Ectodermal cell (in vitro differentiated cells): Measurements from ENCODE around the gene ATP5F1D.
A peak's percentile ranks its signal among the peaks of the same experiment; 100 is the strongest.

Experiments used
- H3K27ac ChIP-seq: 2 replicates; pipeline ENCODE4 v1.7.0; 2013; ENCODE audit warnings: mild to moderate bottlenecking, low read depth, low read length; ENCODE audit not compliant: insufficient read depth, poor library complexity, severe bottlenecking
- H3K27me3 ChIP-seq: 2 replicates; pipeline ENCODE4 v1.7.0; 2013; ENCODE audit warnings: mild to moderate bottlenecking, low read length; ENCODE audit not compliant: insufficient read depth, control insufficient read depth, poor library complexity, severe bottlenecking
- H3K36me3 ChIP-seq: one replicate; pipeline ENCODE4 v1.7.0; 2013; ENCODE audit warnings: low read length; ENCODE audit not compliant: control insufficient read depth, insufficient read depth
- H3K4me1 ChIP-seq: one replicate; pipeline ENCODE4 v1.7.0; 2013; ENCODE audit warnings: low read length; ENCODE audit not compliant: control insufficient read depth, insufficient read depth
- H3K4me3 ChIP-seq: 2 replicates; pipeline ENCODE4 v1.7.0; 2013; ENCODE audit warnings: low read depth, low read length, control low read depth; ENCODE audit not compliant: insufficient read depth
- H3K9me3 ChIP-seq: 2 replicates; pipeline ENCODE4 v1.7.0; 2013; ENCODE audit warnings: mild to moderate bottlenecking, low read length, moderate library complexity; ENCODE audit not compliant: control insufficient read depth
- WGBS, 2 experiments: methylation state at CpG; one replicate each; pipeline ENCODE4 v1.1.7; 2013; ENCODE audit warnings: missing lambda C conversion rate in 2 of 2; 5-methylcytosine and 5-hydroxymethylcytosine counted together

ATP5F1D gene

GRCh38 chr19:1248786-1249297 lies 7.3 kb downstream of the ATP5F1D start:
- Histone ChIP-seq H3K27me3 (no peaks in the 10 kb centered on the region), H3K36me3 (peaks cover 23% of the 10 kb centered on the region), H3K27ac (peak overlapping the region; percentile 98), H3K9me3 (no peaks in the 10 kb centered on the region), H3K4me3 (peak overlapping the region; percentile 78), H3K4me1 (peaks cover 20% of the 10 kb centered on the region)
- WGBS, 2 experiments, result 0% methylated on average over 74 of the region's 74 CpGs

- Histone ChIP-seq H3K4me3 (peak overlapping the region; percentile 79), H3K9me3 (no peaks in the 10 kb centered on the region)
These were observed 7.9 kb downstream of the ATP5F1D start for GRCh38 chr19:1249298-1249989.

GRCh38 chr19:1249990-1250436 lies 8.5 kb downstream of the ATP5F1D start:
- Histone ChIP-seq H3K9me3 (no peaks in the 10 kb centered on the region), H3K4me1 (peaks cover 20% of the 10 kb centered on the region), H3K27me3 (no peaks in the 10 kb centered on the region), H3K36me3 (peaks cover 35% of the 10 kb centered on the region), H3K4me3 (peak overlapping the region; percentile 79), H3K27ac (peak overlapping the region; percentile 64)
- 0% methylated on average over 67 of the region's 67 CpGs for WGBS, 2 experiments

More at GRCh38 chr19:1249298-1249989, 7.9 kb downstream of the ATP5F1D start:
- WGBS, 2 experiments, result 0% methylated on average over 102 of the region's 102 CpGs
- Histone ChIP-seq H3K27ac (peak overlapping the region; percentile 97), H3K4me1 (peaks cover 20% of the 10 kb centered on the region), H3K27me3 (no peaks in the 10 kb centered on the region), H3K36me3 (peaks cover 29% of the 10 kb centered on the region)

- Histone ChIP-seq H3K27me3 (no peaks in the 10 kb centered on the region), H3K27ac (peak overlapping the region; percentile 88), H3K36me3 (peaks cover 41% of the 10 kb centered on the region), H3K4me1 (peaks cover 24% of the 10 kb centered on the region), H3K4me3 (peak overlapping the region; percentile 79), H3K9me3 (no peaks in the 10 kb centered on the region)
- 0% methylated on average over 86 to 89 of the region's 90 CpGs for WGBS, 2 experiments
These were observed 9.1 kb downstream of the ATP5F1D start for GRCh38 chr19:1250437-1251260.

GRCh38 chr19:1251330-1252220 lies 10.0 kb downstream of the ATP5F1D start:
- peak overlapping the region; percentile 88 for H3K27ac ChIP-seq
- H3K9me3 ChIP-seq, result no peaks in the 10 kb centered on the region
- H3K27me3 ChIP-seq, result no peaks in the 10 kb centered on the region
- peaks cover 49% of the 10 kb centered on the region for H3K36me3 ChIP-seq
- H3K4me3 ChIP-seq, result peak overlapping the region; percentile 79
- 3 to 5% methylated on average over 41 of the region's 41 CpGs for WGBS, 2 experiments
- H3K4me1 ChIP-seq, result peaks cover 27% of the 10 kb centered on the region

- H3K36me3 ChIP-seq, result peaks cover 55% of the 10 kb centered on the region
- H3K27me3 ChIP-seq, result no peaks in the 10 kb centered on the region
- WGBS, 2 experiments, result 45 to 48% methylated on average over 26 to 30 of the region's 30 CpGs
- peak overlapping the region; percentile 79 for H3K4me3 ChIP-seq
- no peaks in the 10 kb centered on the region for H3K9me3 ChIP-seq
- peak overlapping the region; percentile 36 for H3K27ac ChIP-seq
- peaks cover 31% of the 10 kb centered on the region for H3K4me1 ChIP-seq
These were observed 10.8 kb downstream of the ATP5F1D start for GRCh38 chr19:1252221-1252820.

- 70 to 76% methylated on average over 26 of the region's 26 CpGs for WGBS, 2 experiments
- peak overlapping the region; percentile 79 for H3K4me3 ChIP-seq
- H3K27ac ChIP-seq, result no peak overlapping the region
- H3K36me3 ChIP-seq, result peaks cover 55% of the 10 kb centered on the region
- H3K9me3 ChIP-seq, result no peaks in the 10 kb centered on the region
- H3K27me3 ChIP-seq, result no peaks in the 10 kb centered on the region
- peaks cover 34% of the 10 kb centered on the region for H3K4me1 ChIP-seq
These were observed 11.4 kb downstream of the ATP5F1D start for GRCh38 chr19:1252821-1253513.

GRCh38 chr19:1253514-1254080 lies 12.0 kb downstream of the ATP5F1D start:
- no peaks in the 10 kb centered on the region for H3K27me3 ChIP-seq

GRCh38 chr19:1254081-1254527 lies 12.6 kb downstream of the ATP5F1D start:
- Histone ChIP-seq H3K27me3 (no peaks in the 10 kb centered on the region), H3K36me3 (peaks cover 55% of the 10 kb centered on the region), H3K9me3 (no peaks in the 10 kb centered on the region), H3K4me1 (peaks cover 42% of the 10 kb centered on the region), H3K4me3 (no peak overlapping the region), H3K27ac (no peak overlapping the region)
- 96 to 97% methylated on average over 37 of the region's 37 CpGs for WGBS, 2 experiments

More at GRCh38 chr19:1253514-1254080, 12.0 kb downstream of the ATP5F1D start:
- Histone ChIP-seq H3K9me3 (no peaks in the 10 kb centered on the region), H3K36me3 (peaks cover 55% of the 10 kb centered on the region), H3K4me3 (no peak overlapping the region), H3K4me1 (peaks cover 38% of the 10 kb centered on the region), H3K27ac (no peak overlapping the region)
- WGBS, 2 experiments, result 94 to 95% methylated on average over 23 of the region's 23 CpGs
